GM10266 (cell line): ENCODE data around the gene PSMD7.

Experiments
- DNase-seq: peaks from one replicate; pipeline ENCODE4 v3.0.0; 2012; ENCODE audit errors: extremely low spot score
- TF ChIP-seq, protein P1 (sequence below): IDR thresholded peaks from 2 replicates; pipeline ENCODE4 v1.5.1; 2012; ENCODE audit warnings: mild to moderate bottlenecking, low read depth; ENCODE audit not compliant: control insufficient read depth, insufficient read depth; ENCODE audit errors: missing control alignments

Gene PSMD7

DNA sequence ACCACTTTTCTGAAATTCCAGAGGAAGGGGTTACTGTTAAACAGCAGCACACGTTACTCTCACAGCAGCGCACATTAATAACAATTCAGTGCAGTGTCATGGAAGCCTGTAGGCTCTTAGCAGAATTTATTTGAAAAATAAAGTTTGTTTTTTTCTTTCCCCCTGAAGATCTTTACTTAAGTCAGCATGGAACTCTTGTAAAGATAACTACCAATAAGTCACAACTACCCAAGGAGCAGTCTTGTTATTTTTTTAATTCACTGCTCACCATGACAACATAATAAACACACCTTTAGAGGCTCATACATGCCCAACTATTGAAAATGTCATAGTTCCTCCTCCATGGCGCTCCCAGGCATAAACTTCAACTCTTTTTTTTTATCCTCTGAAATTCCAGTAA lies 31.8 kb upstream of the PSMD7 start:
- DNase-seq: no peak
- TF ChIP-seq, protein P1, sequence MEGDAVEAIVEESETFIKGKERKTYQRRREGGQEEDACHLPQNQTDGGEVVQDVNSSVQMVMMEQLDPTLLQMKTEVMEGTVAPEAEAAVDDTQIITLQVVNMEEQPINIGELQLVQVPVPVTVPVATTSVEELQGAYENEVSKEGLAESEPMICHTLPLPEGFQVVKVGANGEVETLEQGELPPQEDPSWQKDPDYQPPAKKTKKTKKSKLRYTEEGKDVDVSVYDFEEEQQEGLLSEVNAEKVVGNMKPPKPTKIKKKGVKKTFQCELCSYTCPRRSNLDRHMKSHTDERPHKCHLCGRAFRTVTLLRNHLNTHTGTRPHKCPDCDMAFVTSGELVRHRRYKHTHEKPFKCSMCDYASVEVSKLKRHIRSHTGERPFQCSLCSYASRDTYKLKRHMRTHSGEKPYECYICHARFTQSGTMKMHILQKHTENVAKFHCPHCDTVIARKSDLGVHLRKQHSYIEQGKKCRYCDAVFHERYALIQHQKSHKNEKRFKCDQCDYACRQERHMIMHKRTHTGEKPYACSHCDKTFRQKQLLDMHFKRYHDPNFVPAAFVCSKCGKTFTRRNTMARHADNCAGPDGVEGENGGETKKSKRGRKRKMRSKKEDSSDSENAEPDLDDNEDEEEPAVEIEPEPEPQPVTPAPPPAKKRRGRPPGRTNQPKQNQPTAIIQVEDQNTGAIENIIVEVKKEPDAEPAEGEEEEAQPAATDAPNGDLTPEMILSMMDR: no peak

DNA sequence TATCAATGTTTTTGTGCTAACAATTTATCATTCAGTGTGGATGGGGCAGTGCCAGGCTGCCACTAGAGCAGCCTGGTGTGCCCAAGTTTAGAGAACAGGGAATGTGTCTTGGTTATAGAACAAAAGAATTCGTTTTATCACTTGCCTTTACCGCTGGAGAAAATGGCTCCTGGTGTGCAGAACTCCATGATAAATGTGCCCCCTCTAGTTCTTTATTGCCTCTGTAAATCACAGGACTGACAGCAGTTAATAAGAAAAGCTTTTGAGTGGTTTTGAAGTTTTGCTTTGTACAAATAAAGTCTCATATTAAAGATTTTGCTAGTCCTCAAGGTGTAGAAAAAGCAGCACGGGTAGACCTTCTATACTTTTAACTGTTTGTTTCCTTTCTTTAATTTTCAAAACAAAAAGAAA lies 28.2 kb upstream of the PSMD7 start:
- no peak for DNase-seq
- TF ChIP-seq, protein P1: no peak

DNA sequence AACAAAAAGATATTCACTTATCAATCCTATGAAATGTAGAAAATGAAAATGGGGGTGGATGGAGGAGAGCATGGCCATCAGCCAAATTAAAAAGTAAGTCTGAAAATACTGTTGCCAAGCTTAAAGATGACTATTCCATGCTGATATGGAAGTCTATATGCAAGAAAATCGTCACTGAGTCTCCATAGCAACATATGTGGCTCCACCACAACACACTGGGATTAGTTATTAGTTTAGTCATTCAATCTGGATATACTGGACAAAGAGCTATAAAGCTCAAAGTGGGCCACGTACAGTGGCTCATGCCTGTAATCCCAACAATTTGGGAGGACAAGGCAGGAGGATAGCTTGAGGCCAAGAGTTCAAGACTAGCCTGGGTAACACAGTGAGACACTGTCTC lies 24.7 kb upstream of the PSMD7 start:
- TF ChIP-seq, protein P1: no peak
- DNase-seq: no peak

DNA sequence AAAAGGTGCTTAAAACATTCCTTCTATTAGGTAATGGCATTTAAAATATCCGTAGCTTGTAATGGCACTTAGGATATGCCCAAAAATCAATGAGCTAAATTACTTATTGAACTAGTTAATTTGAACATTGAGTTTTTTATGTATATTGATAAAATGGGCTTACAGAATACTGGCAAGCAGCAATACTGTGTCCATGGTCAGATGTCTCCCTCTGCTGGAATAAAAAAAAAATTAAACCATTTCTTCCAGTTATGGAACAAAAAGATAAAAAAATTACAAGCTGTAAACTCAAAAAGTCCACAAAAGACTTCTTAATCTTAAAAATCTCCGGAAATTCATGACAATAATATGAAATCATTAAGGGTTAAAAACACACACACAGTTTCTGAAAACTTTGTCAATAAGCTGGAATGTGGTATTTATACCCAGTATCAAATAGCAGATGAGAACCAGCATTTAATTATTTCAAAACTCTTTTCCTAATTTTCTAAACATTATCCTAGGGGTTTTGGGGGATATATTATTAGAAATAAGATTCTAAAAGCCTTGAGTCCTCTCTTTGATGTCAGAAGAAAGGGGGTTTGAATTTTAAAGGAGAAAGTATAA lies 21.5 kb upstream of the PSMD7 start:
- DNase-seq: no peak
- TF ChIP-seq, protein P1: peak; percentile 22

- DNase-seq: no peak
- TF ChIP-seq, protein P1: no peak
These were observed 20.9 kb upstream of the PSMD7 start for GRCh38 chr16:74275711-74276110.

GRCh38 chr16:74277974-74278373 lies 18.6 kb upstream of the PSMD7 start:
- no peak for DNase-seq
- TF ChIP-seq, protein P1: no peak

- TF ChIP-seq, protein P1: no peak
- no peak for DNase-seq
These were observed 17.3 kb upstream of the PSMD7 start for GRCh38 chr16:74279266-74279665.
